ENCODE results near the gene SERPINI1. TPM values are rescaled to one million over a fixed set of nuclear protein-coding genes. Genes with fewer than 3 reads are reported as not detected.
A peak's percentile ranks its signal among the peaks of the same experiment; 100 is the strongest.

Gene SERPINI1
- total RNA-seq, 1 donor from 2014 or later: 10.6 TPM

- Histone ChIP-seq H3K4me3 (peak overlapping the region; percentile 40), H3K27ac (replicated peaks) (peak overlapping the region; percentile 81), H3K9me3 (replicated peaks) (no peaks in the 10 kb centered on the region), H3K36me3 (no peaks in the 10 kb centered on the region), H3K27me3 (ENCODE audit: low read depth) (no peaks in the 10 kb centered on the region), H3K4me1 (peaks cover 81% of the 10 kb centered on the region)
- intact Hi-C loops (cut with micrococcal nuclease): no loop called here
- no peak for DNase-seq
- TF ChIP-seq CTCF (IDR thresholded peaks at IDR 0.05; ENCODE audit: borderline replicate concordance): no peak
These were observed 135.2 kb downstream of the SERPINI1 start for GRCh38 chr3:167870759-167871158.

GRCh38 chr3:167872032-167872431 is 136.5 kb downstream of the SERPINI1 start:
- intact Hi-C loops (cut with micrococcal nuclease): no loop called here
- no peak overlapping the region for H3K4me3 ChIP-seq
- TF ChIP-seq CTCF (IDR thresholded peaks at IDR 0.05; ENCODE audit: borderline replicate concordance): no peak
- H3K36me3 ChIP-seq: no peaks in the 10 kb centered on the region
- no peaks in the 10 kb centered on the region for H3K27me3 ChIP-seq (ENCODE audit: low read depth)
- H3K27ac ChIP-seq (replicated peaks): peak overlapping the region; percentile 81
- no peak for DNase-seq
- no peaks in the 10 kb centered on the region for H3K9me3 ChIP-seq (replicated peaks)
- peaks cover 76% of the 10 kb centered on the region for H3K4me1 ChIP-seq

GRCh38 chr3:167872941-167873340 is 137.4 kb downstream of the SERPINI1 start:
- Histone ChIP-seq H3K4me1 (peaks cover 77% of the 10 kb centered on the region), H3K36me3 (no peaks in the 10 kb centered on the region), H3K4me3 (no peak overlapping the region), H3K9me3 (replicated peaks) (no peaks in the 10 kb centered on the region), H3K27me3 (ENCODE audit: low read depth) (no peaks in the 10 kb centered on the region), H3K27ac (replicated peaks) (peak overlapping the region; percentile 81)
- no peak for DNase-seq
- peak; percentile 14 for TF ChIP-seq CTCF (IDR thresholded peaks at IDR 0.05; ENCODE audit: borderline replicate concordance)
- intact Hi-C loops (cut with micrococcal nuclease): no loop called here

- Histone ChIP-seq H3K27ac (replicated peaks) (peak overlapping the region; percentile 81), H3K27me3 (ENCODE audit: low read depth) (no peaks in the 10 kb centered on the region), H3K36me3 (no peaks in the 10 kb centered on the region), H3K4me3 (no peak overlapping the region), H3K4me1 (peaks cover 68% of the 10 kb centered on the region), H3K9me3 (replicated peaks) (no peaks in the 10 kb centered on the region)
- DNase-seq: no peak
- intact Hi-C loops (cut with micrococcal nuclease): no loop called here
- no peak for TF ChIP-seq CTCF (IDR thresholded peaks at IDR 0.05; ENCODE audit: borderline replicate concordance)
These were observed 139.3 kb downstream of the SERPINI1 start for GRCh38 chr3:167874671-167875372.

Other genes with a start within 250 kb of the SERPINI1 start
- 3.7 TPM for gene WDR49, start 81.8 kb upstream of the SERPINI1 start, total RNA-seq
- gene PDCD10, start 829 bp upstream of the SERPINI1 start, total RNA-seq: 35.1 TPM

Measured in left ventricle myocardium inferior (tissue), 1 donor.